ENCODE data around the gene TBC1D22B. TPM values are rescaled to one million over a fixed set of nuclear protein-coding genes. Genes with fewer than 3 reads are reported as not detected.

Gene TBC1D22B
- total and polyA plus RNA-seq, 9 of the 15 experiments (the other 6 are each of a cell fraction or from before 2014, with no cell fraction given): 4.8 to 24.2 (median 13.5) TPM

DNA sequence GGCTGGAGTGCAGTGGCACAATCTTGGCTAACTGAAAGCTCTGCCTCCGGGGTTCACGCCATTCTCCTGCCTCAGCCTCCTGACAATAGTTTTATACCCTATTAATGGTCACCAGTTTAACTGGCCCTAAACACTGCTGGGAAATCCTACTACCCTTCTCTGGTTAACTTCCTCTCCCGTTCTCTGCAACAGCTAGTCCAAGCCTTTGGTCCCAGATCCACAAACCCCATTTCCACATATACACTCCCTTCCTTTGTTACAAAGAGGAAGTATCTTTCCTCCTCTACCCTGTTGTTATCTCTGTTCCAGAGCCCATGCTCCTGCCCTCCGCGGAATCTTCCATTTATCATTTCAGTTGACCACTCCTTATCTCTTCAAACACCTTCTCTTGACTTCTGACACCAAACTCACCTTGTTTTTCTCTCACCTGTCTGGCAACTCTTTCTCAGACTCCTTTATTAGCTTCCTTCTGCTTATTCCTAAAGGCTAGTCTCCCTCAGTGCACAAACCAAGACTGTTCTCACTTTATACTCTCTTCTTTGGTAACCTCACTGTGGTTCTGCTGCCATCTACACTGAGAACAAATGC lies 25.0 kb upstream of the TBC1D22B start (continued):
- TF ChIP-seq, protein P1, sequence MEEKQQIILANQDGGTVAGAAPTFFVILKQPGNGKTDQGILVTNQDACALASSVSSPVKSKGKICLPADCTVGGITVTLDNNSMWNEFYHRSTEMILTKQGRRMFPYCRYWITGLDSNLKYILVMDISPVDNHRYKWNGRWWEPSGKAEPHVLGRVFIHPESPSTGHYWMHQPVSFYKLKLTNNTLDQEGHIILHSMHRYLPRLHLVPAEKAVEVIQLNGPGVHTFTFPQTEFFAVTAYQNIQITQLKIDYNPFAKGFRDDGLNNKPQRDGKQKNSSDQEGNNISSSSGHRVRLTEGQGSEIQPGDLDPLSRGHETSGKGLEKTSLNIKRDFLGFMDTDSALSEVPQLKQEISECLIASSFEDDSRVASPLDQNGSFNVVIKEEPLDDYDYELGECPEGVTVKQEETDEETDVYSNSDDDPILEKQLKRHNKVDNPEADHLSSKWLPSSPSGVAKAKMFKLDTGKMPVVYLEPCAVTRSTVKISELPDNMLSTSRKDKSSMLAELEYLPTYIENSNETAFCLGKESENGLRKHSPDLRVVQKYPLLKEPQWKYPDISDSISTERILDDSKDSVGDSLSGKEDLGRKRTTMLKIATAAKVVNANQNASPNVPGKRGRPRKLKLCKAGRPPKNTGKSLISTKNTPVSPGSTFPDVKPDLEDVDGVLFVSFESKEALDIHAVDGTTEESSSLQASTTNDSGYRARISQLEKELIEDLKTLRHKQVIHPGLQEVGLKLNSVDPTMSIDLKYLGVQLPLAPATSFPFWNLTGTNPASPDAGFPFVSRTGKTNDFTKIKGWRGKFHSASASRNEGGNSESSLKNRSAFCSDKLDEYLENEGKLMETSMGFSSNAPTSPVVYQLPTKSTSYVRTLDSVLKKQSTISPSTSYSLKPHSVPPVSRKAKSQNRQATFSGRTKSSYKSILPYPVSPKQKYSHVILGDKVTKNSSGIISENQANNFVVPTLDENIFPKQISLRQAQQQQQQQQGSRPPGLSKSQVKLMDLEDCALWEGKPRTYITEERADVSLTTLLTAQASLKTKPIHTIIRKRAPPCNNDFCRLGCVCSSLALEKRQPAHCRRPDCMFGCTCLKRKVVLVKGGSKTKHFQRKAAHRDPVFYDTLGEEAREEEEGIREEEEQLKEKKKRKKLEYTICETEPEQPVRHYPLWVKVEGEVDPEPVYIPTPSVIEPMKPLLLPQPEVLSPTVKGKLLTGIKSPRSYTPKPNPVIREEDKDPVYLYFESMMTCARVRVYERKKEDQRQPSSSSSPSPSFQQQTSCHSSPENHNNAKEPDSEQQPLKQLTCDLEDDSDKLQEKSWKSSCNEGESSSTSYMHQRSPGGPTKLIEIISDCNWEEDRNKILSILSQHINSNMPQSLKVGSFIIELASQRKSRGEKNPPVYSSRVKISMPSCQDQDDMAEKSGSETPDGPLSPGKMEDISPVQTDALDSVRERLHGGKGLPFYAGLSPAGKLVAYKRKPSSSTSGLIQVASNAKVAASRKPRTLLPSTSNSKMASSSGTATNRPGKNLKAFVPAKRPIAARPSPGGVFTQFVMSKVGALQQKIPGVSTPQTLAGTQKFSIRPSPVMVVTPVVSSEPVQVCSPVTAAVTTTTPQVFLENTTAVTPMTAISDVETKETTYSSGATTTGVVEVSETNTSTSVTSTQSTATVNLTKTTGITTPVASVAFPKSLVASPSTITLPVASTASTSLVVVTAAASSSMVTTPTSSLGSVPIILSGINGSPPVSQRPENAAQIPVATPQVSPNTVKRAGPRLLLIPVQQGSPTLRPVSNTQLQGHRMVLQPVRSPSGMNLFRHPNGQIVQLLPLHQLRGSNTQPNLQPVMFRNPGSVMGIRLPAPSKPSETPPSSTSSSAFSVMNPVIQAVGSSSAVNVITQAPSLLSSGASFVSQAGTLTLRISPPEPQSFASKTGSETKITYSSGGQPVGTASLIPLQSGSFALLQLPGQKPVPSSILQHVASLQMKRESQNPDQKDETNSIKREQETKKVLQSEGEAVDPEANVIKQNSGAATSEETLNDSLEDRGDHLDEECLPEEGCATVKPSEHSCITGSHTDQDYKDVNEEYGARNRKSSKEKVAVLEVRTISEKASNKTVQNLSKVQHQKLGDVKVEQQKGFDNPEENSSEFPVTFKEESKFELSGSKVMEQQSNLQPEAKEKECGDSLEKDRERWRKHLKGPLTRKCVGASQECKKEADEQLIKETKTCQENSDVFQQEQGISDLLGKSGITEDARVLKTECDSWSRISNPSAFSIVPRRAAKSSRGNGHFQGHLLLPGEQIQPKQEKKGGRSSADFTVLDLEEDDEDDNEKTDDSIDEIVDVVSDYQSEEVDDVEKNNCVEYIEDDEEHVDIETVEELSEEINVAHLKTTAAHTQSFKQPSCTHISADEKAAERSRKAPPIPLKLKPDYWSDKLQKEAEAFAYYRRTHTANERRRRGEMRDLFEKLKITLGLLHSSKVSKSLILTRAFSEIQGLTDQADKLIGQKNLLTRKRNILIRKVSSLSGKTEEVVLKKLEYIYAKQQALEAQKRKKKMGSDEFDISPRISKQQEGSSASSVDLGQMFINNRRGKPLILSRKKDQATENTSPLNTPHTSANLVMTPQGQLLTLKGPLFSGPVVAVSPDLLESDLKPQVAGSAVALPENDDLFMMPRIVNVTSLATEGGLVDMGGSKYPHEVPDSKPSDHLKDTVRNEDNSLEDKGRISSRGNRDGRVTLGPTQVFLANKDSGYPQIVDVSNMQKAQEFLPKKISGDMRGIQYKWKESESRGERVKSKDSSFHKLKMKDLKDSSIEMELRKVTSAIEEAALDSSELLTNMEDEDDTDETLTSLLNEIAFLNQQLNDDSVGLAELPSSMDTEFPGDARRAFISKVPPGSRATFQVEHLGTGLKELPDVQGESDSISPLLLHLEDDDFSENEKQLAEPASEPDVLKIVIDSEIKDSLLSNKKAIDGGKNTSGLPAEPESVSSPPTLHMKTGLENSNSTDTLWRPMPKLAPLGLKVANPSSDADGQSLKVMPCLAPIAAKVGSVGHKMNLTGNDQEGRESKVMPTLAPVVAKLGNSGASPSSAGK (IDR thresholded peaks at IDR 0.05): no peak
- TF ChIP-seq RCOR1 (IDR thresholded peaks at IDR 0.05; ENCODE audit: borderline replicate concordance in 1 of 2, low read depth in 2 of 2, low read length in 2 of 2) (peak in 1 of 2 experiments; percentile 86; a peak in 1 of 4 replicates), HMG20B (CRISPR knock-in tag; IDR thresholded peaks at IDR 0.05) (no peak), ZNF41 (CRISPR knock-in tag; conservative IDR thresholded peaks at IDR 0.05) (0 out of 2 replicates have a peak, but pooled peaks have one; percentile 10), RBFOX2 (IDR thresholded peaks at IDR 0.05; ENCODE audit: low read depth, low read length) (0 out of 2 replicates have a peak, but pooled peaks have one; percentile 21), CXXC5 (CRISPR knock-in tag; IDR thresholded peaks at IDR 0.05) (peak; percentile 84), PYGO2 (tag; IDR thresholded peaks at IDR 0.05) (peak; percentile 85), ZNF175 (CRISPR knock-in tag; IDR thresholded peaks at IDR 0.05; ENCODE audit: low read depth) (peak; percentile 72; the same call in 1 of the 2 replicates), ZNF212 (CRISPR knock-in tag; IDR thresholded peaks at IDR 0.05) (0 out of 2 replicates have a peak, but pooled peaks have one; percentile 35), ZNF224 (CRISPR knock-in tag; IDR thresholded peaks at IDR 0.05) (no peak), DMBX1 (CRISPR knock-in tag; IDR thresholded peaks at IDR 0.05; ENCODE audit: borderline replicate concordance) (peak; percentile 65; the same call in 1 of the 2 replicates), HDAC2 (IDR thresholded peaks at IDR 0.05) (peak; percentile 94)
- TF ChIP-seq, protein P2, sequence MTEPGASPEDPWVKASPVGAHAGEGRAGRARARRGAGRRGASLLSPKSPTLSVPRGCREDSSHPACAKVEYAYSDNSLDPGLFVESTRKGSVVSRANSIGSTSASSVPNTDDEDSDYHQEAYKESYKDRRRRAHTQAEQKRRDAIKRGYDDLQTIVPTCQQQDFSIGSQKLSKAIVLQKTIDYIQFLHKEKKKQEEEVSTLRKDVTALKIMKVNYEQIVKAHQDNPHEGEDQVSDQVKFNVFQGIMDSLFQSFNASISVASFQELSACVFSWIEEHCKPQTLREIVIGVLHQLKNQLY (CRISPR knock-in tag; conservative IDR thresholded peaks at IDR 0.05): no peak
- TF ChIP-seq, protein P3, sequence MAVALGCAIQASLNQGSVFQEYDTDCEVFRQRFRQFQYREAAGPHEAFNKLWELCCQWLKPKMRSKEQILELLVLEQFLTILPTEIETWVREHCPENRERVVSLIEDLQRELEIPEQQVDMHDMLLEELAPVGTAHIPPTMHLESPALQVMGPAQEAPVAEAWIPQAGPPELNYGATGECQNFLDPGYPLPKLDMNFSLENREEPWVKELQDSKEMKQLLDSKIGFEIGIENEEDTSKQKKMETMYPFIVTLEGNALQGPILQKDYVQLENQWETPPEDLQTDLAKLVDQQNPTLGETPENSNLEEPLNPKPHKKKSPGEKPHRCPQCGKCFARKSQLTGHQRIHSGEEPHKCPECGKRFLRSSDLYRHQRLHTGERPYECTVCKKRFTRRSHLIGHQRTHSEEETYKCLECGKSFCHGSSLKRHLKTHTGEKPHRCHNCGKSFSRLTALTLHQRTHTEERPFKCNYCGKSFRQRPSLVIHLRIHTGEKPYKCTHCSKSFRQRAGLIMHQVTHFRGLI (CRISPR knock-in tag; IDR thresholded peaks at IDR 0.05): 0 out of 2 replicates have a peak, but pooled peaks have one; percentile 29
